HCT116 (cell line): ENCODE measurements around the gene NINJ2. TPM values are rescaled to one million over a fixed set of nuclear protein-coding genes. Genes with fewer than 3 reads are reported as not detected.

ENCODE experiments used
- ATAC-seq: fragments of 200-7000 bp; cut with Tn5 transposase; 2 replicates; pipeline ENCODE4 v1.9.1; 2020; ENCODE audit warnings: mild to moderate bottlenecking, moderate library complexity
- BruUV-seq: library from RNA; stranded (reverse); fragments of 400-500 nt; replicated peaks from 2 replicates; lab custom pipeline; 2021; lab: Mats Ljungman, UMichigan
- CTCF ChIA-PET: fragments of 300-600 bp; sonication (Branson Sonifier 250); formaldehyde crosslinking; loops from one replicate; lab custom pipeline; 2021; ENCODE audit warnings: antibody characterized with exemption; lab: Charles Lee
- POLR2A ChIA-PET: fragments of 300-600, 350-600 bp; sonication (Branson Sonifier 250); formaldehyde crosslinking; loops from one replicate; lab custom pipeline; 2021; ENCODE audit warnings: antibody characterized with exemption; lab: Charles Lee
- RAD21 ChIA-PET, 2 experiments: fragments of 300-600 bp; sonication (Branson Sonifier 250); formaldehyde crosslinking; loops; one replicate each; lab custom pipeline; 2023; ENCODE audit warnings: low total read pairs in 2 of 2; ENCODE audit not compliant: uncharacterized antibody in 2 of 2, unreplicated experiment in 2 of 2, low non-redundant PET in 1 of 2; lab: Charles Lee
- DNase-seq: peaks from one replicate; pipeline ENCODE4 v3.0.0-alpha.2; 2010; ENCODE audit warnings: low read depth, low spot score
- H2AFZ ChIP-seq: fragments of 200-600 bp; shearing (Covaris generic), sonication (generic); 2 replicates; pipeline ENCODE4 v1.6.1; 2017; ENCODE audit warnings: low read depth, mixed run types, mixed read lengths, antibody characterized with exemption, low read length; ENCODE audit not compliant: poor library complexity, severe bottlenecking
- H3K27ac ChIP-seq: 2 replicates; pipeline ENCODE4 v1.5.1; 2012; ENCODE audit warnings: low read depth, low read length
- H3K27me3 ChIP-seq: fragments of 200-600 bp; sonication (generic); 2 replicates; pipeline ENCODE4 v1.6.1; 2016; ENCODE audit warnings: mixed run types, low read length, mixed read lengths; ENCODE audit not compliant: insufficient read depth
- H3K36me3 ChIP-seq, 2 experiments: fragments of 200-500 bp in 1 of 2; fragments of 200-600 bp in 1 of 2; sonication (Bioruptor generic) in 1 of 2; sonication (generic) in 1 of 2; 2 replicates each; pipeline versions ENCODE4 v1.5.1 to v1.6.1; 2014 to 2016; ENCODE audit warnings: low read length in 2 of 2, inconsistent platforms in 1 of 2, mixed read lengths in 1 of 2, mixed run types in 1 of 2; ENCODE audit not compliant: insufficient read depth in 2 of 2, control insufficient read depth in 1 of 2
- H3K4me1 ChIP-seq, 2 experiments: fragments of 200-600 bp in 1 of 2; sonication (generic) in 1 of 2; 2 replicates each; pipeline versions ENCODE4 v1.5.1 to v1.6.1; 2012 to 2017; ENCODE audit warnings: low read length in 2 of 2, inconsistent platforms in 1 of 2, mild to moderate bottlenecking in 1 of 2, mixed read lengths in 1 of 2, mixed run types in 1 of 2, moderate library complexity in 1 of 2; ENCODE audit not compliant: insufficient read depth in 2 of 2, control insufficient read depth in 1 of 2
- H3K4me2 ChIP-seq: fragments of 200-600 bp; sonication (generic); 2 replicates; pipeline ENCODE4 v1.6.1; 2017; ENCODE audit warnings: mixed run types, low read length, mixed read lengths
- H3K4me3 ChIP-seq, 2 experiments: fragments of 200-600 bp in 1 of 2; sonication (generic) in 1 of 2; replicated peaks in 1 of 2; 2 replicates each; pipeline ENCODE4 v1.5.1; 2011 to 2016; ENCODE audit warnings: low read length in 2 of 2, control low read depth in 1 of 2, low read depth in 1 of 2, mild to moderate bottlenecking in 1 of 2, mixed read lengths in 1 of 2, mixed run types in 1 of 2
- H3K79me2 ChIP-seq: fragments of 200-600 bp; sonication (generic); 2 replicates; pipeline ENCODE4 v1.6.1; 2017; ENCODE audit warnings: mild to moderate bottlenecking, mixed run types, low read length, moderate library complexity, mixed read lengths; ENCODE audit not compliant: insufficient read depth
- H3K9ac ChIP-seq: fragments of 200-600 bp; sonication (generic); 2 replicates; pipeline ENCODE4 v1.6.1; 2016; ENCODE audit warnings: low read length, mixed read lengths
- H3K9me2 ChIP-seq: fragments of 200-600 bp; sonication (generic), shearing (Covaris generic); 2 replicates; pipeline ENCODE4 v1.6.1; 2017; ENCODE audit warnings: mixed run types, mild to moderate bottlenecking, moderate library complexity; ENCODE audit not compliant: insufficient read depth
- H3K9me3 ChIP-seq, 2 experiments: fragments of 200-500 bp in 1 of 2; fragments of 200-600 bp in 1 of 2; sonication (Bioruptor generic) in 1 of 2; sonication (generic) in 1 of 2; 2 replicates each; pipeline ENCODE4 v1.6.1; 2014 to 2017; ENCODE audit warnings: low read length in 2 of 2, mixed read lengths in 2 of 2, inconsistent platforms in 1 of 2, low read depth in 1 of 2, mild to moderate bottlenecking in 1 of 2, mixed run types in 1 of 2, moderate library complexity in 1 of 2; ENCODE audit not compliant: control insufficient read depth in 1 of 2, insufficient read depth in 1 of 2
- H4K20me1 ChIP-seq: fragments of 200-600 bp; sonication (generic), shearing (Covaris generic); 2 replicates; pipeline ENCODE4 v1.6.1; 2017; ENCODE audit warnings: mixed run types, mild to moderate bottlenecking, moderate library complexity; ENCODE audit not compliant: insufficient read depth
- CBX3 ChIP-seq: IDR thresholded peaks from 2 replicates; pipeline ENCODE4 v1.6.1; 2012; ENCODE audit warnings: low read depth
- ELF1 ChIP-seq: IDR thresholded peaks from 2 replicates; pipeline ENCODE4 v1.6.1; 2012; ENCODE audit warnings: low read depth, borderline replicate concordance
- EZH2phosphoT487 ChIP-seq: fragments of 200-600 bp; IDR thresholded peaks from 2 replicates; pipeline ENCODE4 v1.6.1; 2018; ENCODE audit warnings: antibody characterized with exemption, borderline replicate concordance
- FOSL1 ChIP-seq: IDR thresholded peaks from 2 replicates; pipeline ENCODE4 v1.6.1; 2012; ENCODE audit warnings: low read depth
- POLR2A ChIP-seq: IDR thresholded peaks from 2 replicates; pipeline ENCODE4 v1.7.0; 2011; ENCODE audit warnings: borderline replicate concordance; ENCODE audit not compliant: insufficient read depth, insufficient read length; ENCODE audit errors: extremely low read depth
- POLR2AphosphoS5 ChIP-seq: IDR thresholded peaks from 2 replicates; pipeline ENCODE4 v1.6.1; 2011; ENCODE audit warnings: mild to moderate bottlenecking, low read depth, low read length, moderate library complexity
- REST ChIP-seq: IDR thresholded peaks from 2 replicates; pipeline ENCODE4 v1.6.1; 2012; ENCODE audit warnings: low read depth
- YY1 ChIP-seq: IDR thresholded peaks from 2 replicates; pipeline ENCODE4 v1.6.1; 2011; ENCODE audit warnings: low read length, low read depth, moderate library complexity, mild to moderate bottlenecking; ENCODE audit not compliant: insufficient replicate concordance; ENCODE audit errors: extremely low read depth
- intact Hi-C: fragments of 100-400 bp; cut with micrococcal nuclease; formaldehyde crosslinking; loops from 2 replicates; pipeline ENCODE4 v1.10.0; 2022
- total RNA-seq: library from RNA; stranded (reverse); gene quantifications from one replicate; pipeline ENCODE4 v1.2.1, GENCODE V29; 2021; ENCODE audit not compliant: unreplicated experiment
- TF ChIP-seq, protein P1 (sequence below), 3 experiments: fragments of 200-600 bp in 1 of 3; sonication (generic) in 1 of 3; IDR thresholded peaks in 2 of 3; conservative IDR thresholded peaks in 1 of 3; 2 replicates each; pipeline ENCODE4 v1.5.1; 2012 to 2017; ENCODE audit warnings: low read depth in 2 of 3, low read length in 2 of 3, antibody characterized with exemption in 1 of 3, borderline replicate concordance in 1 of 3, control low read depth in 1 of 3, mild to moderate bottlenecking in 1 of 3, mixed read lengths in 1 of 3, mixed run types in 1 of 3, moderate library complexity in 1 of 3; ENCODE audit not compliant: insufficient read depth in 1 of 3
- TF ChIP-seq, protein P2 (sequence below): IDR thresholded peaks from 2 replicates; pipeline ENCODE4 v1.6.1; 2011; ENCODE audit warnings: mild to moderate bottlenecking, low read length, moderate library complexity; ENCODE audit not compliant: insufficient replicate concordance; ENCODE audit errors: extremely low read depth

The NINJ2 gene
- total RNA-seq, 1 experiment from 2014 or later, result not detected

GRCh38 chr12:569091-569676 is 94.1 kb downstream of the NINJ2 start:
- peaks cover 20 to 46% of the 10 kb centered on the region in 2 experiments for H3K4me1 ChIP-seq
- no peaks in the 10 kb centered on the region for H3K9me3 ChIP-seq
- H3K4me3 ChIP-seq, result peak overlapping the region; percentile 58 to 81; a peak in 3 of 4 replicates
- H3K36me3 ChIP-seq, result no peaks in the 10 kb centered on the region
- H3K9me2 ChIP-seq, result no peaks in the 10 kb centered on the region
- H4K20me1 ChIP-seq, result no peaks in the 10 kb centered on the region
- no peak overlapping the region for H3K27ac ChIP-seq
- POLR2A ChIA-PET, result interaction anchor here (0.6 to 4.0 kb wide), 3 partner anchors 182 to 527 kb away, joined by 3 to 23 read pairs (median 6); partner anchors contain the start of genes RAD52 and WNK1
- no TSS peak for BruUV-seq
- peak overlapping the region; percentile 92 for H3K9ac ChIP-seq
- peak overlapping the region; percentile 92 for H2AFZ ChIP-seq
- RAD21 ChIA-PET, result interaction anchor here in 1 of 2 experiments (1.1 kb wide), 1 partner anchor 348 kb away, joined by 3 read pairs; no protein-coding TSS in a partner anchor
- DNase-seq, result no peak
- peak overlapping the region; percentile 100 for H3K4me2 ChIP-seq
- H3K79me2 ChIP-seq, result no peaks in the 10 kb centered on the region
- no peaks in the 10 kb centered on the region for H3K27me3 ChIP-seq
- TF ChIP-seq CBX3, result no peak
- no peak for TF ChIP-seq EZH2phosphoT487
- no peak for TF ChIP-seq FOSL1
- TF ChIP-seq POLR2AphosphoS5, result no peak
- TF ChIP-seq, all 23 proteins: peak for 0
- intact Hi-C loops, result no loop called here
- CTCF ChIA-PET, result interaction anchor here (0.6 to 3.8 kb wide), 6 partner anchors 248 to 548 kb away, joined by 3 to 23 read pairs (median 10); partner anchors contain the start of gene RAD52
- ATAC-seq, result no peak

DNA sequence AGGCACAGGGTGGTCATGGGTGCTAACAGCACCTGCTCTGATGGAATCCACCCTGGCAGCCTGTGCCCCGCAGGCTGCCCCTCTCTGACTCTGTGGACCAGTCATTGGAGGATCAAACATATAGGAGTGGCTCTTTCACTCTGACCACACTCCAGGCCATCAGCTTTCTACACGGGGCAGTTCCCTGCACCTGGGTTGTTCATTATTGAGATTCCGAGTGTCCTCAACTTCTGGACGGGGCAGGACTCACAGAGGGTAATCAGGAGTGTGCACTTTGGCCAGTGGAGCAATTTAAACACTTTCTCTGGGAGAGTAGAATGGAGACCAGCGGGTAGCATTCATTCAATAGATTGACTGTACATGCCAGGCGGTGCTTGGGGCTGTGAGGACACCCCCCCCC is 94.8 kb downstream of the NINJ2 start:
- intact Hi-C loops, result no loop called here
- BruUV-seq, result no TSS peak
- no peak overlapping the region for H3K4me2 ChIP-seq
- H2AFZ ChIP-seq, result no peak overlapping the region
- ChIA-PET RAD21 (no interaction called here), CTCF (interaction anchor here (0.6 kb wide), 1 partner anchor 381 kb away, joined by 3 read pairs; no protein-coding TSS in a partner anchor), POLR2A (no interaction called here)
- H3K4me3 ChIP-seq, result no peak overlapping the region
- no peak overlapping the region for H3K27ac ChIP-seq
- H3K79me2 ChIP-seq, result no peaks in the 10 kb centered on the region
- ATAC-seq (no peak), DNase-seq (no peak)
- H3K9ac ChIP-seq, result no peak overlapping the region
- H4K20me1 ChIP-seq, result no peaks in the 10 kb centered on the region
- peaks cover 17 to 42% of the 10 kb centered on the region in 2 experiments for H3K4me1 ChIP-seq
- H3K36me3 ChIP-seq, result no peaks in the 10 kb centered on the region
- no peaks in the 10 kb centered on the region for H3K27me3 ChIP-seq
- H3K9me3 ChIP-seq, result no peaks in the 10 kb centered on the region
- no peaks in the 10 kb centered on the region for H3K9me2 ChIP-seq
- TF ChIP-seq, protein P1, sequence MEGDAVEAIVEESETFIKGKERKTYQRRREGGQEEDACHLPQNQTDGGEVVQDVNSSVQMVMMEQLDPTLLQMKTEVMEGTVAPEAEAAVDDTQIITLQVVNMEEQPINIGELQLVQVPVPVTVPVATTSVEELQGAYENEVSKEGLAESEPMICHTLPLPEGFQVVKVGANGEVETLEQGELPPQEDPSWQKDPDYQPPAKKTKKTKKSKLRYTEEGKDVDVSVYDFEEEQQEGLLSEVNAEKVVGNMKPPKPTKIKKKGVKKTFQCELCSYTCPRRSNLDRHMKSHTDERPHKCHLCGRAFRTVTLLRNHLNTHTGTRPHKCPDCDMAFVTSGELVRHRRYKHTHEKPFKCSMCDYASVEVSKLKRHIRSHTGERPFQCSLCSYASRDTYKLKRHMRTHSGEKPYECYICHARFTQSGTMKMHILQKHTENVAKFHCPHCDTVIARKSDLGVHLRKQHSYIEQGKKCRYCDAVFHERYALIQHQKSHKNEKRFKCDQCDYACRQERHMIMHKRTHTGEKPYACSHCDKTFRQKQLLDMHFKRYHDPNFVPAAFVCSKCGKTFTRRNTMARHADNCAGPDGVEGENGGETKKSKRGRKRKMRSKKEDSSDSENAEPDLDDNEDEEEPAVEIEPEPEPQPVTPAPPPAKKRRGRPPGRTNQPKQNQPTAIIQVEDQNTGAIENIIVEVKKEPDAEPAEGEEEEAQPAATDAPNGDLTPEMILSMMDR (IDR thresholded peaks at IDR 0.05 in 2 of 3, conservative IDR thresholded peaks at IDR 0.05 in 1 of 3; ENCODE audit: borderline replicate concordance in 1 of 3, insufficient read depth in 1 of 3, low read depth in 2 of 3, low read length in 2 of 3), result no peak
- TF ChIP-seq FOSL1, result no peak
- TF ChIP-seq YY1, result no peak
- no peak for TF ChIP-seq ELF1
- TF ChIP-seq, protein P2, sequence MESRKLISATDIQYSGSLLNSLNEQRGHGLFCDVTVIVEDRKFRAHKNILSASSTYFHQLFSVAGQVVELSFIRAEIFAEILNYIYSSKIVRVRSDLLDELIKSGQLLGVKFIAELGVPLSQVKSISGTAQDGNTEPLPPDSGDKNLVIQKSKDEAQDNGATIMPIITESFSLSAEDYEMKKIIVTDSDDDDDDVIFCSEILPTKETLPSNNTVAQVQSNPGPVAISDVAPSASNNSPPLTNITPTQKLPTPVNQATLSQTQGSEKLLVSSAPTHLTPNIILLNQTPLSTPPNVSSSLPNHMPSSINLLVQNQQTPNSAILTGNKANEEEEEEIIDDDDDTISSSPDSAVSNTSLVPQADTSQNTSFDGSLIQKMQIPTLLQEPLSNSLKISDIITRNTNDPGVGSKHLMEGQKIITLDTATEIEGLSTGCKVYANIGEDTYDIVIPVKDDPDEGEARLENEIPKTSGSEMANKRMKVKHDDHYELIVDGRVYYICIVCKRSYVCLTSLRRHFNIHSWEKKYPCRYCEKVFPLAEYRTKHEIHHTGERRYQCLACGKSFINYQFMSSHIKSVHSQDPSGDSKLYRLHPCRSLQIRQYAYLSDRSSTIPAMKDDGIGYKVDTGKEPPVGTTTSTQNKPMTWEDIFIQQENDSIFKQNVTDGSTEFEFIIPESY, result no peak
- no peak for TF ChIP-seq POLR2A
- no peak for TF ChIP-seq REST
